ENCODE data around the gene TRPM6.

TRPM6 gene

GRCh38 chr9:74770508-74771261, 117.0 kb downstream of the TRPM6 start:
- no peak for DNase-seq

GRCh38 chr9:74765481-74765971, 122.2 kb downstream of the TRPM6 start:
- DNase-seq, result no peak

- DNase-seq, result no peak
Measured at GRCh38 chr9:74762950-74763349, 124.8 kb downstream of the TRPM6 start.

GRCh38 chr9:74760031-74760700, 127.6 kb downstream of the TRPM6 start:
- DNase-seq, result no peak

- DNase-seq, result no peak
Measured at GRCh38 chr9:74755999-74756398, 131.7 kb downstream of the TRPM6 start.

- no peak for DNase-seq
Measured at GRCh38 chr9:74755355-74755754, 132.4 kb downstream of the TRPM6 start.

GRCh38 chr9:74753650-74754049, 134.1 kb downstream of the TRPM6 start:
- no peak for DNase-seq

GRCh38 chr9:74748966-74749365, 138.8 kb downstream of the TRPM6 start:
- DNase-seq, result no peak

- no peak for DNase-seq
Measured at GRCh38 chr9:74742792-74743730, 144.7 kb downstream of the TRPM6 start.

GRCh38 chr9:74742191-74742790, 145.4 kb downstream of the TRPM6 start:
- no peak for DNase-seq

GRCh38 chr9:74736646-74737045, 151.1 kb downstream of the TRPM6 start:
- no peak for DNase-seq

GRCh38 chr9:74735761-74736160, 152.0 kb downstream of the TRPM6 start:
- no peak for DNase-seq

- DNase-seq, result no peak
Measured at GRCh38 chr9:74729136-74729695, 158.5 kb downstream of the TRPM6 start.

- DNase-seq, result no peak
Measured at GRCh38 chr9:74728176-74728575, 159.5 kb downstream of the TRPM6 start.

- DNase-seq, result no peak
Measured at GRCh38 chr9:74726581-74726980, 161.1 kb downstream of the TRPM6 start.

GRCh38 chr9:74724317-74724716, 163.4 kb downstream of the TRPM6 start:
- no peak for DNase-seq

GRCh38 chr9:74721696-74722660, 165.7 kb downstream of the TRPM6 start:
- DNase-seq, result no peak

- no peak for DNase-seq
Measured at GRCh38 chr9:74719306-74719705, 168.4 kb downstream of the TRPM6 start.

- DNase-seq, result no peak
Measured at GRCh38 chr9:74718709-74719108, 169.0 kb downstream of the TRPM6 start.

- DNase-seq, result no peak
Measured at GRCh38 chr9:74711341-74711740, 176.4 kb downstream of the TRPM6 start.

- DNase-seq, result no peak
Measured at GRCh38 chr9:74697535-74697934, 190.2 kb downstream of the TRPM6 start.

All from activated gamma-delta T cell treated with Interleukin-2 at 50 U/mL for 16 hours (primary cell).